WTC11 (cell line): ENCODE results near the gene TMED9. TPM values are rescaled to one million over a fixed set of nuclear protein-coding genes. Genes with fewer than 3 reads are reported as not detected.

Source experiments
- AFF4 ChIP-seq: sonication (generic); formaldehyde crosslinking; IDR thresholded peaks from 2 replicates; pipeline ENCODE4 v1.8.1; 2023; ENCODE audit warnings: mild to moderate bottlenecking, missing genetic modification reagents, borderline replicate concordance
- ARID4B ChIP-seq: sonication (generic); formaldehyde crosslinking; IDR thresholded peaks from 2 replicates; pipeline ENCODE4 v1.8.0; 2023; ENCODE audit warnings: missing genetic modification reagents, mild to moderate bottlenecking, borderline replicate concordance
- ATF1 ChIP-seq: sonication (generic); formaldehyde crosslinking; IDR thresholded peaks from 2 replicates; pipeline ENCODE4 v1.8.1; 2023; ENCODE audit warnings: mild to moderate bottlenecking, moderate library complexity, missing genetic modification reagents
- ATF2 ChIP-seq: sonication (generic); formaldehyde crosslinking; IDR thresholded peaks from 2 replicates; pipeline ENCODE4 v1.8.1; 2022; ENCODE audit warnings: low read depth, missing genetic modification reagents, borderline replicate concordance
- CDX4 ChIP-seq: fragments of 250-450 bp; sonication (Bioruptor Pico); IDR thresholded peaks from 2 replicates; pipeline ENCODE4 v1.9.0; 2021; ENCODE audit warnings: moderate library complexity, mild to moderate bottlenecking, inconsistent platforms, borderline replicate concordance
- E2F5 ChIP-seq: sonication (generic); formaldehyde crosslinking; IDR thresholded peaks from 2 replicates; pipeline ENCODE4 v1.8.1; 2022; ENCODE audit warnings: mild to moderate bottlenecking, moderate library complexity, missing genetic modification reagents
- ERG ChIP-seq: fragments of 250-450 bp; sonication (Bioruptor Pico); IDR thresholded peaks from 2 replicates; pipeline ENCODE4 v1.8.0; 2021; ENCODE audit warnings: mild to moderate bottlenecking
- GRHL2 ChIP-seq: fragments of 250-450 bp; sonication (Bioruptor Pico); IDR thresholded peaks from 2 replicates; pipeline ENCODE4 v1.8.0; 2022; ENCODE audit warnings: mild to moderate bottlenecking, moderate library complexity; ENCODE audit not compliant: insufficient replicate concordance, severe bottlenecking
- GTF2I ChIP-seq: fragments of 250-450 bp; sonication (Bioruptor Pico); conservative IDR thresholded peaks from 2 replicates; pipeline ENCODE4 v1.4.0; 2021; ENCODE audit warnings: mild to moderate bottlenecking
- HMGXB4 ChIP-seq: sonication (generic); formaldehyde crosslinking; IDR thresholded peaks from 2 replicates; pipeline ENCODE4 v1.8.1; 2023; ENCODE audit warnings: mild to moderate bottlenecking, moderate library complexity, missing genetic modification reagents
- JUN ChIP-seq: sonication (generic); formaldehyde crosslinking; IDR thresholded peaks from 2 replicates; pipeline ENCODE4 v1.8.0; 2023; ENCODE audit warnings: mild to moderate bottlenecking, missing genetic modification reagents
- MAX ChIP-seq: sonication (generic); formaldehyde crosslinking; IDR thresholded peaks from 2 replicates; pipeline ENCODE4 v1.8.0; 2022; ENCODE audit warnings: mild to moderate bottlenecking, missing genetic modification reagents
- MXD4 ChIP-seq: fragments of 250-450 bp; sonication (Bioruptor Pico); IDR thresholded peaks from 2 replicates; pipeline ENCODE4 v1.8.0; 2021; ENCODE audit warnings: mild to moderate bottlenecking, moderate library complexity, borderline replicate concordance
- NFE2L1 ChIP-seq: sonication (generic); formaldehyde crosslinking; IDR thresholded peaks from 2 replicates; pipeline ENCODE4 v1.8.1; 2023; ENCODE audit warnings: missing genetic modification reagents
- RORB ChIP-seq: fragments of 250-450 bp; sonication (Bioruptor Pico); IDR thresholded peaks from 2 replicates; pipeline ENCODE4 v1.9.0; 2021; ENCODE audit warnings: mild to moderate bottlenecking
- SMAD4 ChIP-seq: sonication (generic); formaldehyde crosslinking; IDR thresholded peaks from 2 replicates; pipeline ENCODE4 v1.8.0; 2022; ENCODE audit warnings: mild to moderate bottlenecking, missing genetic modification reagents
- TEAD1 ChIP-seq: sonication (generic); formaldehyde crosslinking; IDR thresholded peaks from 2 replicates; pipeline ENCODE4 v1.8.0; 2022; ENCODE audit warnings: mild to moderate bottlenecking, missing genetic modification reagents
- USF2 ChIP-seq: sonication (generic); formaldehyde crosslinking; IDR thresholded peaks from 2 replicates; pipeline ENCODE4 v1.8.1; 2023; ENCODE audit warnings: mild to moderate bottlenecking, missing genetic modification reagents, moderate library complexity
- ZNF219 ChIP-seq: sonication (generic); formaldehyde crosslinking; IDR thresholded peaks from 2 replicates; pipeline ENCODE4 v1.8.0; 2023; ENCODE audit warnings: missing genetic modification reagents, mild to moderate bottlenecking, borderline replicate concordance
- ZNF263 ChIP-seq: sonication (generic); formaldehyde crosslinking; IDR thresholded peaks from 2 replicates; pipeline ENCODE4 v1.8.1; 2022; ENCODE audit warnings: low read depth, mild to moderate bottlenecking, moderate library complexity, missing genetic modification reagents
- ZNF396 ChIP-seq: fragments of 250-450 bp; sonication (Bioruptor Pico); IDR thresholded peaks from 2 replicates; pipeline ENCODE4 v1.8.0; 2021; ENCODE audit warnings: mild to moderate bottlenecking, moderate library complexity, borderline replicate concordance
- ZNF671 ChIP-seq: fragments of 250-450 bp; sonication (Bioruptor Pico); IDR thresholded peaks from 2 replicates; pipeline ENCODE4 v1.8.0; 2021; ENCODE audit warnings: mild to moderate bottlenecking
- total RNA-seq: library from RNA; stranded (reverse); gene quantifications from 3 replicates; pipeline ENCODE4 v1.2.3, GENCODE V29; 2021

TMED9 gene
- total RNA-seq, 1 experiment from 2014 or later = 164 TPM

GRCh38 chr5:177553671-177554429 is 38.2 kb upstream of the TMED9 start (continued):
- TF ChIP-seq MAX (CRISPR knock-in tag) (0 out of 2 replicates have a peak, but pooled peaks have one; percentile 33), HMGXB4 (CRISPR knock-in tag) (peak; percentile 66; the same call in 1 of the 2 replicates), ZNF396 (no peak), USF2 (CRISPR knock-in tag) (no peak), CDX4 (CRISPR knock-in tag) (no peak), GRHL2 (no peak), NFE2L1 (CRISPR knock-in tag) (no peak), RORB (CRISPR knock-in tag) (no peak), ZNF219 (CRISPR knock-in tag) (peak; percentile 35; the same call in 1 of the 2 replicates), ERG (CRISPR knock-in tag) (no peak), MXD4 (no peak), ATF1 (no peak), ZNF263 (no peak), ZNF671 (CRISPR knock-in tag) (no peak), TEAD1 (CRISPR knock-in tag) (no peak), ARID4B (CRISPR knock-in tag) (0 out of 2 replicates have a peak, but pooled peaks have one; percentile 53), E2F5 (no peak), ATF2 (CRISPR knock-in tag) (no peak), GTF2I (no peak), AFF4 (CRISPR knock-in tag) (no peak), JUN (CRISPR knock-in tag) (0 out of 2 replicates have a peak, but pooled peaks have one; percentile 27), SMAD4 (CRISPR knock-in tag) (no peak)
